Measurements from ENCODE around the gene TAMALIN. TPM values are rescaled to one million over a fixed set of nuclear protein-coding genes. Genes with fewer than 3 reads are reported as not detected.

The TAMALIN gene
- total RNA-seq: 47.6 and 52.8 TPM in 2 replicates

- ChIA-PET CTCF (interaction anchor here (0.7 to 9.6 kb wide), 7 partner anchors 14 to 115 kb away, joined by 3 to 306 read pairs (median 5); no protein-coding TSS in a partner anchor), POLR2A (interaction anchor here (0.5 to 10.6 kb wide), 29 partner anchors 9 to 999 kb away, joined by 3 to 217 read pairs (median 4); partner anchors contain the start of genes ACVR1B, ATG101, EIF4B and NR4A1)
- H3K36me3 Mint-ChIP-seq (ENCODE audit: low read depth): peaks cover 26% of the 10 kb centered on the region
- ATAC-seq (ENCODE audit: low read depth) (peak; percentile 72), DNase-seq (peak; percentile 90)
- no peaks in the 10 kb centered on the region for H3K9me3 Mint-ChIP-seq
- H3K4me1 Mint-ChIP-seq: peaks cover 44% of the 10 kb centered on the region
- peak within 1 kb of the TSS; percentile 94 for H3K4me3 Mint-ChIP-seq
- H3K27ac Mint-ChIP-seq: peak within 1 kb of the TSS; percentile 88
- no peak for TF ChIP-seq CTCF (IDR thresholded peaks at IDR 0.05)
- H3K27me3 Mint-ChIP-seq: no peaks in the 10 kb centered on the region
- intact Hi-C loops (cut with micrococcal nuclease): loop anchor here (1.0 kb wide), 3 partner anchors 17 to 112 kb away; partner anchors contain the start of gene NR4A1
These were observed at the start of gene TAMALIN for GRCh38 chr12:52006726-52007157. TAMALIN (plus strand) TSS chr12:52006946; CDS start chr12:52007020, 74 bp downstream.

- no peak for ATAC-seq (ENCODE audit: low read depth)
- CTCF ChIA-PET: no interaction called here
- no peak for TF ChIP-seq CTCF (IDR thresholded peaks at IDR 0.05)
These were observed 48.2 kb upstream of the TAMALIN start for GRCh38 chr12:51958542-51958941.

GRCh38 chr12:51959211-51959610 lies 47.5 kb upstream of the TAMALIN start:
- DNase-seq: no peak
- no peak for TF ChIP-seq CTCF (IDR thresholded peaks at IDR 0.05)
- CTCF ChIA-PET: no interaction called here
- Mint-ChIP-seq H3K27ac (no peak overlapping the region), H3K9me3 (no peaks in the 10 kb centered on the region), H3K4me3 (no peak overlapping the region), H3K4me1 (peaks cover 1% of the 10 kb centered on the region), H3K27me3 (no peaks in the 10 kb centered on the region), H3K36me3 (ENCODE audit: low read depth) (peaks cover 3% of the 10 kb centered on the region)
- intact Hi-C loops (cut with micrococcal nuclease): no loop called here
- POLR2A ChIA-PET: no interaction called here
- no peak for ATAC-seq (ENCODE audit: low read depth)

More at GRCh38 chr12:51958542-51958941, 48.2 kb upstream of the TAMALIN start:
- no peak for DNase-seq
- H3K27me3 Mint-ChIP-seq: no peaks in the 10 kb centered on the region
- intact Hi-C loops (cut with micrococcal nuclease): no loop called here
- POLR2A ChIA-PET: interaction anchor here (0.7 kb wide), 1 partner anchor 67 kb away, joined by 3 read pairs; no protein-coding TSS in a partner anchor
- H3K4me1 Mint-ChIP-seq: peaks cover 5% of the 10 kb centered on the region
- H3K4me3 Mint-ChIP-seq: no peak overlapping the region
- H3K9me3 Mint-ChIP-seq: no peaks in the 10 kb centered on the region
- no peak overlapping the region for H3K27ac Mint-ChIP-seq
- peaks cover 3% of the 10 kb centered on the region for H3K36me3 Mint-ChIP-seq (ENCODE audit: low read depth)

GRCh38 chr12:51959921-51960320 lies 46.8 kb upstream of the TAMALIN start:
- ATAC-seq (ENCODE audit: low read depth) (no peak), DNase-seq (no peak)
- no peak for TF ChIP-seq CTCF (IDR thresholded peaks at IDR 0.05)
- intact Hi-C loops (cut with micrococcal nuclease): no loop called here
- H3K36me3 Mint-ChIP-seq (ENCODE audit: low read depth): peaks cover 3% of the 10 kb centered on the region
- peaks cover 1% of the 10 kb centered on the region for H3K4me1 Mint-ChIP-seq
- H3K27me3 Mint-ChIP-seq: no peaks in the 10 kb centered on the region
- no peak overlapping the region for H3K4me3 Mint-ChIP-seq
- ChIA-PET CTCF (no interaction called here), POLR2A (no interaction called here)
- H3K9me3 Mint-ChIP-seq: no peaks in the 10 kb centered on the region
- H3K27ac Mint-ChIP-seq: no peak overlapping the region

GRCh38 chr12:51960488-51960887 lies 46.3 kb upstream of the TAMALIN start:
- CTCF ChIA-PET: no interaction called here
- Mint-ChIP-seq H3K27me3 (no peaks in the 10 kb centered on the region), H3K4me3 (no peak overlapping the region), H3K9me3 (no peaks in the 10 kb centered on the region), H3K36me3 (ENCODE audit: low read depth) (peaks cover 3% of the 10 kb centered on the region), H3K27ac (no peak overlapping the region), H3K4me1 (no peaks in the 10 kb centered on the region)
- intact Hi-C loops (cut with micrococcal nuclease): no loop called here
- POLR2A ChIA-PET: no interaction called here
- no peak for TF ChIP-seq CTCF (IDR thresholded peaks at IDR 0.05)
- ATAC-seq (ENCODE audit: low read depth) (no peak), DNase-seq (no peak)
